Stimulated activated naive CD8-positive, alpha-beta T cell treated with anti-CD3 and anti-CD28 coated beads, Interleukin-15, Interleukin-2, amounts not matched to agents 100 U/mL and 50 U/mL, for 24 hours (primary cell): ENCODE data around the gene PRR5.

Experiments
- ATAC-seq: fragments of 150-1000 bp; cut with Tn5 transposase; one replicate; pipeline ENCODE4 v1.10.0; 2021
- DNase-seq: peaks from one replicate; pipeline ENCODE4 v3.0.0; 2021

Gene PRR5

DNA sequence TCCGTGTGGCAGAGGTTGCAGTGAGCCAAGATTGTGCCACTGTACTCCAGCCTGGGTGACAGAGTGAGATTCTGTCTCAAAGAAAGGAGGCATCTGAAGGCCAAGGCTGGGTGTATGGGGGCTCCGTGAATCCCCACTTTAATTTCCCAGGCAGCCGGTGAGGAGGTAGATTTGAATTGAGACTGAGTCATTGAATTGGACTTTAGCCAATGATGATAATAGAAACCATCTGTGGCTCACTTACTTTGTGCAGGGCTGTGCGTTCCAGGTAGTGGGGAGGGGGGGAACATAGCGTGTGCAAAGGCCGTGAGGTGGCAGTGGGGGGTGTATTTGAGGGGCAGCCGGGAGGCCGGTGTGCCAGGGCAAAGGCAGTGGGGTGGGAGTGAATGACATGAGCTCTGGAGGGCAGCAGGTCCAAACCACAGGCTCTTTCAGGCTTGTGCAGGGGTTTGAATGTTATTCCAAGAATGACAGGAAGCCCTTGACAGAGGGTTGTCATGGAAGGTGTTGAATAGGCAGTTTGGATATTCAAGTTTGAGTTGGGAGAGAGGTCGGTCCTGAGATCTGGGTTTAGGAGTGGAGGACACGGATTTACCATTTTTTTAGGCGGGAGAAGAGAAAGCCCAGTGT, 56.5 kb downstream of the PRR5 start:
- DNase-seq: no peak
- no peak for ATAC-seq

DNA sequence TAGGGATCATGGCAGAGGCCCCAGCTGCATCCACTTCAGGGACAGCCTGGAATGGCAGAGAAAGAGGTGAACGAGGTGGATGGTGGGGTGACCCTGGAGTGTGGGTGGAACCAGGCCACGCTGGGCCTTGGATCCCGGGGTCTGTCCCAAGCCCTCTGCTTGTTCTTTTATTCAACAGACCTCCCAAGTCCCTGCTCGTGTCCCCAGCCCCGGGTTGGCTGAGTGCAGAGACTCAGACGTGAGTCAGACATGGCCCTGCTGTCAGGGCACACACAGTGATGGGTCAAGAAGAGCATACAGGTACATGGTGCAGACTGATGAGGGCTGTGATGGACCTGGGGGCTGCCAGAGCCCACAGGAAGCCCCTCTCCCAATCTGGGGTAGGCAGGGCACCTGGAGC, 57.0 kb downstream of the PRR5 start:
- ATAC-seq (no peak), DNase-seq (no peak)

DNA sequence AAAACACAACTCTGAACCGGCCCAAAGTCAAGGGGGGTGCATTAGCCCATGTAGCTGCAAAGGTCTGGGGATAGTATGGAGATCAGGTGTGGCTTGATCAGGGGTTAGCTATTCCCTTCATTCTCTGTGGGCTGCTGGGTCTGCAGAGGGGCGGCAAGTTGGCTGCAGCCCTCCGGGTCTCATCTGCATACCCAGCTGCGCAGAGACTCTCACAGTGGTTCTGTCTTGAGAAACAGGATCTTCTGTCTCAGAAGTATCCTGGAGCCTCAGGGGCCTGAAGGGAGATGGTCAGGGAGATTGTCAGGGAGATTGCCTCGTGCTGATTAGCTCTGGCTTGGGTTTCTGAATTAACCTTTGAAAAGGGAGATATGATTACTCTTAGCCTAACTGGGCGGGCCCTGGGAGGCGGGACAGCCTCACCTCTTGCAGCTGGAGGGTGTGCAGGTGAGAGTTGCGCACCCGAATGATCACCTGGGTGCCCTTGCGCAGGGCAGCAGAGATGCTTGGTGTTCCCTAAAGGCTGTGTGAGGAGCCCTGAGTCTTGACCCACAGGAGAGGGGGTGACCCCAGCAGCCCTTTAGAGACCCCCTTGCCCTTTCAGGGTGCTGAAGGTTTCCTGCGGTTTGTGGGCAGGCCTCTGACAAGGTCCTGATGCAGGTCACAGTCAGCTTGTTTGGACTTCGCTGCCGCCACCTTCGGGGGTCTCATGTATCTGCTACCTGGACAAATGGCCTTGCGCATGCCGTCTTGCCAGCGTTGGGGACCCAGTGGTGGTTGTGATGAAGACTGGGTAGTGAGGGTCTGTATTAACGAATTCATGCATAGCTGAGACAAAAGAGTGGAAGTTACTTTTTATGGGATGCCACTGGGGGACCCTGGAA, 57.7 kb downstream of the PRR5 start:
- ATAC-seq: no peak
- DNase-seq: no peak

DNA sequence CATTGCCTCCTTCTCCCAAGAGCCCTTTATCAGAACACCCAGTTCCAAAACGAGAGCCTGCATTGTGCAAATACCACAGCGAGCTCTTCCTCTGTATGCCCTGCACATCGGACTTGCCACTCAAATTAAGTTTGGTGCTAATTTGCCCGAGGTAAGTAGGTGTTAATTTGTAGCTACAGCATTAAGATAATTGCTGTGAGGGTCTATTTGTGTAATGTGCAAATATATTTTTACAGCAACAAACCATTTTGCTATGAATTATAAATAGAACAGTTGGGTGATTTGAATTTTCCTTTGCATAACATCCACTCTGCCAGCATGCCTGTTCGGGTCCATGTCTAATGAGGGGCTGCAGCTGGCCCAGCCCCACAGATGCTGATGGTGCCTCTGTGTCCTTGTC, 58.5 kb downstream of the PRR5 start:
- no peak for ATAC-seq
- DNase-seq: no peak

DNA sequence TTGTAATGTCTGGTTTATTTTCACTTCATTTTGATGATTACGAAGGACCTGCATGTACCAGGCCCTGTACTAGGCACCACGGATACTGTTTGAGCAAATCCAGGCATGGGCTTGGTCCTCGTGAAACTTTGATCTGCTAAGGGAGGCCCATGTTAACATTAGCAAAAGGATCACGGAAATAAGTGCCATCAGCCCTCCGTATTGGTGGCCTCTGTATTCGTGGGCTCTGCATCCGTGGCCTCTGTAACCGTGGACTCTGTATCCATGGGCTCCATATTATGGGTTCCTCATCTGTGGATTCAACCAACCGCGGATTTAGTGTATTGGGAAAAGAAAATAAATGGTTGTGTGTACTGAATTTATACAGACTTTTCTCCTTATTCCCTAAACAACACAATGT, 59.0 kb downstream of the PRR5 start:
- no peak for DNase-seq
- no peak for ATAC-seq

DNA sequence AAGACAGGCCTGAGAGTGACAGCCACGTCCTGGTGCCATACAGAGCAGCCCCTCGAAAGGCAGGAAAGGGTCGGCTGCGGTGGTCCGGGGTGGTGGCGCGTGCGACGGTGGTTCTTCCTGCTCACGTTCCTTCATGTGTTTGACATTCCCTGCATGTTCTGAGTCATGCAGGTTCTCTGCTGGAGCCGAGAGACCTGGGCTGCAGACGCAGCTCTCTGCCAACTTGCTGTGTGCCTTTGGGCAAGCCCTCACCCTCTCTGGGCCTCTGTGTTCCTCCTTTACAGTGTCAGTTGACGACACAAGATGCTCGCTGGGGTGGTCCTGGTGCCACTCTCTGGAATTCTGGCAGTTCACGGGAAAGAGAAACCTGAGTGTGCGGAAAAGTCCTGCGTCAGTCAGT, 62.4 kb downstream of the PRR5 start:
- no peak for DNase-seq
- no peak for ATAC-seq

DNA sequence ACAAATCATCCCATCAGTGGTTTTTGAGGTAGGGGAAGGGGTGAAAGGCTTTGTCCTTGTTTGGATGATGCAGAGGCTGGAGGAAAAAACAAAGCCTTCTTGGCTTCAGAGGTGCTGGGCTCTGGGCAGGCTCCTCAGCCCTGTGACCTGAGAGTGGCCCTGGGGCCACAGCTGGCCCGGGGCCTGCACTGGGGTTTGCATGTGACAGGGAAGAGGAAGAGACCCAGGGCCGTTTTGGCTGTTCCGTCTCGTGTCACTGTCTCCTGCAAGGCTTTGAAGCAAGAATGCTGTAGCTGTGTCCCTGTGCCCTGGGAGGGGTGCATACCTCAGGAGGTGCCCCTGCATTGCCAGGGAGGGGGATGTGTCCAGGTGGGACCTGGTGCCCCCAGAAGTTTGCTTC, 63.0 kb downstream of the PRR5 start:
- ATAC-seq (no peak), DNase-seq (no peak)

DNA sequence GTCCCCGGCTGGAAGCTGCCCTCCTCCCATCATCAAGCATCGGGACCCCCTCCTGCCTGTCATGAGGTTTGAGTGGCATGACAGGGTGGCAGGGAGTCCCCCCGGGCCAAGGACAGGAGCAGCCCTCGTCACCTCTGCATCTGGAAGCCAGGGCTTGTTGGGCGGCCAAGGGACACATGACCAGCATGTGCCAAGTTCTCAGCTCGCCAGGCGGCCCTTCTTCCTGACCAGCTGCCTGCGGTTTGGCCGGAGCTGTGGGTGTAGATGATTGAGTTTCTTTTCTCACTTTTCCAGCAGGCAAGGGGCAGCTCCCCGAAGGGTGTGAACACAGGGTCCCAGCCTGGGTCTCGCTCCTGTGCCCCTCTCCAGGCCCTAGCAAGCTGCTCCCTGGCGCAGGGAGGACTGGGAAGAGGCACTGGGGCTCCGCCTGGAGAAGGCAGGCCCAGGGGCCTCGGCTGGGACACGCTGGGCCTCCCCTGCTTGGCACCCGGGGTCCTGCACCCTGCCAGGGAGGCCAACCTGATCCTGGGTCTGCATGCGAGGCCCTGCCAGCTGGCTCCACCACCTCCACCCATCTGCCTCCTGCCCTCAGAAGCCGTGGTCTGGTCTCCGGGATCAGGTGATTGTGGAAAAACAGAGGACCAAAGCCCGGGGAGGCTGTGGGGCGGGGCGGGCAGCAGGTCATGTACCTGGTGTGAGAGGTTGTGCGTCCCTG, 63.7 kb downstream of the PRR5 start:
- no peak for DNase-seq
- ATAC-seq: no peak

DNA sequence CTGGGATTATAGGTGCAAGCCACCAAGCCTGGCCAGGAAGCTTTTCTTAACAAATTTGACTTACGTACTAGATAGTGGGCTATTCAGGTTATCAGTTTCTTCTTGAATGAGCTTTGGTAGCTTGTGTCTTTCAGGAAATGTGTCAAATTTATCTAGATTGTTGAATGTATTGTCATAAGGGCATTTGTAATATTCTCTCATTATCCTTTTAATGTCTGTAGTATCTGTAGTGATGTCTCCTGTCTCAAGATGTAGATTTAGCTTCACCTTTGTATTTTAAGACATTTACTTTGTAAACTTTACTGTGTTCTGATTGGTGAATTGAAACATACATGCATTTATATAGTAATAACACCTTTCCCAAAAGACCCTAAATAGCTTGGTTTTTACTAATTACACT, 71.1 kb downstream of the PRR5 start:
- no peak for ATAC-seq
- no peak for DNase-seq

DNA sequence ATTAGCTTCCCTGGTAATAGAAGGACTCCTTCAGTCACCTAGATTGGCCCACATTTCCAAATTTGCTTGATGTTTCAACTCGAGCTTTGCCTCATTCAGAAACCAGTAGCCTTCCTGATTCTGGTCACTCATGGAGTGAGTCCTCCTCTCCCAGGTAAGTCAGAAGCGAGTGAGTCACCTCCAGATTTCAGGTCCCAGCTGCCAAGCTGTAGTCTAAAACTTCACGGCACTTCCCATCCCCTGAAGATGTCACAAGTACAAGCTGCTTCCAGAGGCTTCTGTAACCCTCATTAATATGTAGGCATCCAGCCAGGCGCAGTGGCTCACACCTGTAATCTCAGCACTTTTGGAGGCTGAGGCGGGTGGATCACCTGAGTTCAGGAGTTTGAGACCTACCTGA, 73.9 kb downstream of the PRR5 start:
- DNase-seq (no peak), ATAC-seq (no peak)

DNA sequence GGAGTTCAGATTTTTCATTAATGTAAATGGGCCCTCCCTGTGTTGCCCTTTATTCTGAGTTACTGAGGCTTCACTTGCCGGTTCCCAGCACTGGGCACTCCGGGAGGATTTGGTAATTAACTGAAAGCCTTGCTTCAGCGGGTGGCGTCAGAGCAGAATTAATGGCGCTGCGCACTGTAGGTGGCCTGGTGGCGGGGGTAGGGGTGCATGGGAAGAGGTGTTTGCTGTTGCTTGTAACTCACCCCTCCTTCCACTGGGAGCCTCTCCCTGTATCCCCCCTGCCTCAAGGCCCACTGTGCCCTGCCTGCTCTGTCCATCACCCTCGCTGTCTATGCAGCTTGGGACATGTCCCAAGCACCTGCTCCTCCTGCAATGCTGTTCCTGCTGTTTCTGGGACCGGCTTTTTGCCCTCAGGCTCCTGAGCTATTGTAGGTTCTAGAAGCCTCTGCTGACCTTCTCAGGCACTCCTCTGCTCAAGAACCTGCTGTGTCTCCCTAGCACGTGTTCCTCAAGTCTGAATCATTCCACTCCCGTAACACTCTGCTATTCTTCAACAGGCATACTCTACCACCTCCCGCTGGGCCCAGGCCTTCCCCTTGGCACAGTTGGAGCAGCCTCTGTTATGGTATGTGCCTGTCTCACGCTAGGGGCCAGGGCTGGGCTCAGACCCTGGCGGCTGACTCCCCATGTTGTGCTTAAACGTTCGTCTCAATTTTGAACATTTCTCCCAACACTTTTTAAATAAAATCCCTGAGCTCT, 74.8 kb downstream of the PRR5 start:
- DNase-seq: no peak
- no peak for ATAC-seq

DNA sequence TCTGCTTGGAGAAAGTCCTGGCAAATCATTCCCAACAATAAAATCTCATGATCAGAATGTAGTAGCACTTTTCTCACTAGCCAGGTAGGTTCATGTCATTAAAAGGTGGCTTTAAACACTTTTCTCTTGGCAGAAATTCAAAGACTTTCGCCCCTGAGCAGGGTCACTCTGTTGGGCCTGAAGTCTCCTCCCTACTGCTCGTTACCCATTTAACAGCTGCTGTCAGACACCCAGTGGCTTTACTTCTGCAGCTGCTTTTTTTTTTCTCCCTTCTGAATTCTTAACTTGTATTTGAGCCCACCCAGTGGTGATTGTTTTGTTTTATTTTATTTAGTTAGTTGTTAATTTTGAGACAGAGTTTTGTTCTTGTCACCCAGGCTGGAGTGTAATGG, 75.4 kb downstream of the PRR5 start:
- DNase-seq (no peak), ATAC-seq (no peak)

DNA sequence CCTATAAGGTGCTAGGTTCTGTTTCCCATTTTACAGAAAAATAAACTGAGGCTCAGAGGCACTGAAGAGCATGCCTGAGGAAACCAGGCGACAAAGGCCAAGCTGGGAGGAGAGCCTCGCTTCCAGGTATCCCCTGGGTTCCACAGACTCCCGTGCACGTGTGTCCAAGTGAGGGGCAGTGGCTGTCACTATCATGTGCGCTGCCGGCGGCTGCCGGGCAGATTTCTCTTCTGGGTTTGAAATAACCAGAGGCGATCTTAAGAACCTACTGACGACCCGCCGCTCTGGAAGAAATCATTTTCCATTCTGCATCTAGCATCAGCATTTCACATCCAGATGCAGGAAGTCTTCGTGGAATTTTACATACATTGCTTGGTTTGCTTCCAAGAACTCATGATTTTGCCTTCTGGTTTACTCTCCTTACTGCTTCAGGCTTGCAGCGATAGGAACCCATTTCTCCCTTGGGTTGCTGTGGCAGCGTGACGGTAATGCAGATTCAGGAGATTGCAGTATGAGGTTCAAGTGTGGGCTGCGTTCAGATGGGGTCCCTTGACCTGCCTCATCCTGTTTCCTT, 79.0 kb downstream of the PRR5 start:
- ATAC-seq (no peak), DNase-seq (no peak)

DNA sequence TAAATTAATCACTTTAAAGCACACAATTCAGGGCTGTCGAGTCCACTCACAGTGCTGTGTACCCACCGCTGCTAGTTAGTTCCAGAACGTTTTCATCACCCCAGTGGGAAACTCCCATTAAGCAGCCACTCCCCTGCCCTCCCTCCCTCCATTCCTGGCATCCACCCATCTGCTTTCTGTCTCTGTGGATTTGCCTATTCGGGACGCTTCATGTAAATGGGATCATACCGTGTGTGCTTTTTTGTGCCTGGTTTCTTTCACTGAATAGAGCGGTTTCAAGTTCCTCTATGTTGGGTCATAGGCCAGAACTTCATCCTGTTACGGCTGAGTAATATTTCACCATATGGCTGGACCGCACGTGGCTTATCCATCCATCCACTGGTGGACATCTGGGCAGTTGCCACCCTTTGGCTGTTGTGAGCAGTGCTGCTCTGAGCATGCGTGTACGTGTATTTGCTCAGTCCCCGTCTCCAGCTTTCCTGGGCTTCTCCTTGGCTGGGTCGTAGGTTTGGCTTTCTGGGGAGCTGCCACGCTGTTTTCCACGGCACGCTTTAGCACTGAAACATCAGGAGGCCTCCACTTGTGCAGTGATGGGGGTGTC, 80.5 kb downstream of the PRR5 start:
- no peak for ATAC-seq
- no peak for DNase-seq

DNA sequence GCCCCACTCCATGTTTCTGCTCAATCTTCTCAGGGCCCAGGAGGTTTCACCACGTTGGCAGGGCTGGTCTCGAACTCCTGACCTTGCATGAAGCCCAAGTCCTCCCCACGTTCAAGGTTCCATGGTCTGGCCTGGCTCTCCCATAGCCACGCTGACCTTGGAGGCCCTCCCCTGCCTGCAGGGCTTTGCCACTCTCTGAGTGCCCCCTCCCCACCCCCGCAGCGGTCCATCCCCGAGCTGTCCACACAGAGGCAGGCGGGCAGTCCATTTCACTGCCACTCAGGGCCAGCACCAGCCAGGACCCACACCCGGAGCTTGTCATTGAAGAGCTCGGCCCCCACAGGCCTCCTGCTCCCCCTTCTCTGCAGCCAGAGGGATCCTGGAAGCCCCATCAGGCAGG, 81.1 kb downstream of the PRR5 start:
- DNase-seq: no peak
- no peak for ATAC-seq

DNA sequence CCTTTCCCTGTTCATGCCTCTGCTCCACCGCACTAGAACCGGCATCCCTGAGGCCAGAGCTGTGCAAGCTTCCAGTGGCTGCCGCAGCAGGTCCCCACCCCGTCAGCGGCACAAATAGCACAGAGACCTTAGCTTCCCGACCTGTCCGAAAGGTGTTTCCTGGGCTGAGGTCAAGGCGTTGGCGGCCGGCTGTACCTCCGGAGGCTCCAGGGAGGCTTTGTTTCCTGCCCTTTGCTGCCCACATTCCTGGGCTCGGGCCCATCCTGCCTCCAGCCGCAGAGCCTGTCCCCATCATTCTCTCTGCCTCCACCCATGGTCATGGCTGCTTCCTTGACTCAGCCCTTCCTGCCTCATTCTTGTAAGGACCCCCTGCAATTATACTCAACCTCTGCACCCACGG, 81.6 kb downstream of the PRR5 start:
- no peak for DNase-seq
- ATAC-seq: no peak

DNA sequence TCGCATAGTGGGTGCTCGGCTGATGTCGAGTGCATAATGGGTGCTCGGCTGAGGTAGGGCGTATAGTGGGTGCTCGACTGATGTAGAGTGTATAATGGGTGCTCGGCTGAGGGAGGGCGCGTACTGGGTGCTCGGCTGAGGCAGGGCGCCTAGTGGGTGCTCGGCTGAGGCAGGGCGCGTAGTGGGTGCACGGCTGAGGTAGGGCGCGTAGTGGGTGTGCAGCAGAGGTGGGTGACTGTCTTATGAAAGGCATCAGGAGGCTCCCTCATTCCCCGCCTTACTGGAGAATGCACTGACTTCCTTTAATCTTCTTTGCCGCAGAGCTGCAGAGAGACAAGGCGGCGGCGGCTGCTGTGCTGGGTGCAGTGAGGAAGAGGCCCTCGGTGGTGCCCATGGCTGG, 84.1 kb downstream of the PRR5 start:
- DNase-seq (no peak), ATAC-seq (no peak)

DNA sequence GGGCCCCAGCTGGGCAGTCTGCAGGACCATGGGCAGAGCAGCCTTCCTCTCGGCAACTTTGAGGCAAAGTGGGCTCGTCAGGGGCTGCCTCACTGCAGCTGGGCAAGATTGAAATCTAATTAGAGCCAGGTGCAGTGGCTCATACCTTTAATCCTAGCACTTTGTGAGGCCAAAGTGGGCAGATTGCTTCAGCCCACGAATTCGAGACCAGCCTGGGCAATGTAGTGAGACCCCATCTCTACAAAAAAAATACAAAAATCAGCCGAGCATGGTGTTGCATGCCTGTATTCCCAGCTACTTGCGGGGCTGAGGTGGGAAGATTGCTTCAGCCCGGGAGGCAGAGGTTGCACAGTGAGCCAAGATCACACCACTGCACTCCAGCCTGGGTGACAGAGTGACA, 84.6 kb downstream of the PRR5 start:
- no peak for ATAC-seq
- DNase-seq: no peak
